Glutamatergic neuron (in vitro differentiated cells): ENCODE data around the gene GTSE1. TPM values are rescaled to one million over a fixed set of nuclear protein-coding genes. Genes with fewer than 3 reads are reported as not detected.

Experiments used
- DNase-seq: peaks from one replicate; pipeline ENCODE4 v3.0.0; 2022
- H3K27ac Mint-ChIP-seq: one replicate; pipeline ENCODE4 v1.8.0; 2020; ENCODE audit warnings: mild to moderate bottlenecking, mixed read lengths, inconsistent platforms; ENCODE audit not compliant: unreplicated experiment
- H3K27me3 Mint-ChIP-seq: one replicate; pipeline ENCODE4 v1.8.0; 2020; ENCODE audit warnings: mild to moderate bottlenecking, moderate library complexity, mixed read lengths, inconsistent platforms; ENCODE audit not compliant: unreplicated experiment
- H3K36me3 Mint-ChIP-seq: one replicate; pipeline ENCODE4 v1.8.0; 2020; ENCODE audit warnings: mild to moderate bottlenecking, mixed read lengths, inconsistent platforms; ENCODE audit not compliant: unreplicated experiment
- H3K4me1 Mint-ChIP-seq: one replicate; pipeline ENCODE4 v1.8.0; 2020; ENCODE audit warnings: mild to moderate bottlenecking, low read depth, mixed read lengths, inconsistent platforms; ENCODE audit not compliant: unreplicated experiment
- H3K4me3 Mint-ChIP-seq: one replicate; pipeline ENCODE4 v1.8.0; 2020; ENCODE audit warnings: mild to moderate bottlenecking, mixed read lengths, inconsistent platforms; ENCODE audit not compliant: unreplicated experiment
- H3K9me3 Mint-ChIP-seq: one replicate; pipeline ENCODE4 v1.8.0; 2020; ENCODE audit warnings: mild to moderate bottlenecking, moderate library complexity, mixed read lengths, inconsistent platforms; ENCODE audit not compliant: unreplicated experiment
- total RNA-seq: library from RNA; stranded (reverse); fragmentation: NEBNext Ultra II Directional; extraction: Animal tissue kit (Norgen Biotek cat#: 25700); gene quantifications from one replicate; pipeline ENCODE4 v1.2.1, GENCODE V29; 2021; ENCODE audit not compliant: unreplicated experiment
- TF ChIP-seq, protein P1 (sequence below): fragments of 200-600 bp; sonication (generic); IDR thresholded peaks from one replicate; pipeline ENCODE4 v1.5.0; 2021; ENCODE audit not compliant: partially characterized antibody, unreplicated experiment

Gene GTSE1
- total RNA-seq, 1 donor from 2014 or later: 7.5 TPM

DNA sequence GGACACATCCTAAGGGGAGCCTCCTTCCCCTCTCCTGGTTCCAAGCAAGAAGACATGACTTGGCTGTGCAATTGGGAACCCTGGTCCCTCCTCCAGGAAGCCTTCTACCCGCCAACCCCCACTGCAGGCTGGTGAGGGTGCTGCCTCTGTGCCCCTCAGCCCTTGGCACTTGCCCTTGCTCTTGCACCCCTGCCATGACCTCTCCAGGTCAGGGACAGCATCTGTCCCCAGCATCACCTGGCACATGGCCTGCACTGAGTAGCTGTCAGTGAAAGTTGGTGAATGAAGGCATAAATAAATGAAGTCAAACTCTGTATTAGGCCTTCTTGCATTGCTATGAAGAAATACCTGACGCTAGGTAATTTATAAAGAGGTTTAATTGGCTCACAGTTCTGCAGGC is 1.9 kb upstream of the GTSE1 start:
- Mint-ChIP-seq H3K36me3 (no peaks in the 10 kb centered on the region), H3K27me3 (peaks cover 2% of the 10 kb centered on the region), H3K4me3 (peak overlapping the region; percentile 55), H3K9me3 (peaks cover 14% of the 10 kb centered on the region), H3K4me1 (peaks cover 21% of the 10 kb centered on the region), H3K27ac (peak overlapping the region; percentile 82)
- TF ChIP-seq, protein P1, sequence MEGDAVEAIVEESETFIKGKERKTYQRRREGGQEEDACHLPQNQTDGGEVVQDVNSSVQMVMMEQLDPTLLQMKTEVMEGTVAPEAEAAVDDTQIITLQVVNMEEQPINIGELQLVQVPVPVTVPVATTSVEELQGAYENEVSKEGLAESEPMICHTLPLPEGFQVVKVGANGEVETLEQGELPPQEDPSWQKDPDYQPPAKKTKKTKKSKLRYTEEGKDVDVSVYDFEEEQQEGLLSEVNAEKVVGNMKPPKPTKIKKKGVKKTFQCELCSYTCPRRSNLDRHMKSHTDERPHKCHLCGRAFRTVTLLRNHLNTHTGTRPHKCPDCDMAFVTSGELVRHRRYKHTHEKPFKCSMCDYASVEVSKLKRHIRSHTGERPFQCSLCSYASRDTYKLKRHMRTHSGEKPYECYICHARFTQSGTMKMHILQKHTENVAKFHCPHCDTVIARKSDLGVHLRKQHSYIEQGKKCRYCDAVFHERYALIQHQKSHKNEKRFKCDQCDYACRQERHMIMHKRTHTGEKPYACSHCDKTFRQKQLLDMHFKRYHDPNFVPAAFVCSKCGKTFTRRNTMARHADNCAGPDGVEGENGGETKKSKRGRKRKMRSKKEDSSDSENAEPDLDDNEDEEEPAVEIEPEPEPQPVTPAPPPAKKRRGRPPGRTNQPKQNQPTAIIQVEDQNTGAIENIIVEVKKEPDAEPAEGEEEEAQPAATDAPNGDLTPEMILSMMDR: no peak
- DNase-seq: no peak

DNA sequence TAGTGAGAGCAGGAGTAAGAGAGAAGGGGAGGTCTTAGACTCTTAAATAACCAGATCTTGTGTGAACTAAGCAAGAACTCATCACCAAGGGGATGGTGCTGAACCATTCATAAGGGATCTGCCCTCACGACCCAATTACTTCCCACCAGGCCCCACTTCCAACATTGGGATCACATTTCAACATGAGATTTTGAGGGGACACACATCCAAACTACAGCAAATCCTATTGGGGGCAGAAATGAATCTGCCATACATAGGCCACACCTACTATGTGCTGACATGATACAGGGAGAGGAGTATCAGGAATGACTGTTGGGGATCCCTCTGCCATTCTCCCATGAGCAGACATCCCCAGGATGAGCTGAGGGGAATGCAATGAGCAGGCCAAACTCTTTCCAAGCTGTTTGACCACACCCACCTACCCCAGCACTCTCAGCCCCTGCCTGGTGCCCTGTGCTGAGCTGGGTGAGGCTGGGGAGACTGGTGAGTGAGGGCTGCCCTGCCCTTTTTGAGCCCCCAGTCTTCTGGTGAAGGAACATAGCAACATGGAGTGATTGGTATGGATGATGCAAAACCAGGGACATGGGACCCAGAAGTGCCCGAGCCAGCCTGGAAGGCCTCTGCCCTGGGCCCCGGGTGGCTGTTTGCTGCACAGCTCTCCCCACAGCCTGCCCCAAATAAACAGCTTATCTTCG is 1.2 kb upstream of the GTSE1 start:
- H3K27me3 Mint-ChIP-seq: peaks cover 2% of the 10 kb centered on the region
- peak overlapping the region; percentile 89 for H3K27ac Mint-ChIP-seq
- peak overlapping the region; percentile 93 for H3K4me3 Mint-ChIP-seq
- TF ChIP-seq, protein P1: no peak
- no peaks in the 10 kb centered on the region for H3K36me3 Mint-ChIP-seq
- H3K4me1 Mint-ChIP-seq: peaks cover 21% of the 10 kb centered on the region
- no peak for DNase-seq
- peaks cover 14% of the 10 kb centered on the region for H3K9me3 Mint-ChIP-seq

DNA sequence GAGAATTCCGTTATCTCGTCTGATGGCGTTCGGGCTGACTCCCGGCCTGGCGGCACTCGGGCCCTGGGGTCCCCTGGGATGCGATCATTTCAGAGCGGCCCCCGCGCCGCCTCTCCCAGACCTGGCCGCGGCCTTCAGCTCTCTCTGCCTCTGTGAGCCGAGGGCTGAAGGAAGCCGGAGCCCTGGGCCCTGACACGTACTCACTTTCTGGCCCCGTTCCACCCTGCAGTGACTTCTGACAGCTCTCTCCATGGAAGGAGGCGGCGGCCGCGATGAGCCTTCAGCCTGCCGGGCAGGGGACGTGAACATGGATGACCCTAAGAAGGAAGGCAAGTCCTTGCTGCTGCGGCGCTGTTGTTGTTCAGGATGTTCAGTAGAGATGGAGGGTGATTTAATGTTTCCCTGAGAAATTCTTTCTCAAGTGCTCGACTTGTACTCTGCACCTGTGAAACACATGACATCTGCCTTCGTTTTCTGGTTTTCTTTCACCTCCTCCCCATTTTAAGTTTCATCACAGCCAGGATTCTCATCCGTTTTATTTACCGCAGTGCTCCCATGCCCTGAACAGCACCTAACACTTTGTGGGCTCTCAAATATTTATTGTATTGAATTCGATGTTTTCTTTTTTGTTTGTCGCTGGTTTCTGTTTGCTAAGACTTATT is 612 bp downstream of the GTSE1 start:
- H3K4me3 Mint-ChIP-seq: peak overlapping the region; percentile 91
- H3K27ac Mint-ChIP-seq: peak overlapping the region; percentile 48
- peak; percentile 47 for DNase-seq
- no peaks in the 10 kb centered on the region for H3K36me3 Mint-ChIP-seq
- peaks cover 14% of the 10 kb centered on the region for H3K9me3 Mint-ChIP-seq
- H3K4me1 Mint-ChIP-seq: peaks cover 21% of the 10 kb centered on the region
- H3K27me3 Mint-ChIP-seq: peaks cover 2% of the 10 kb centered on the region
- TF ChIP-seq, protein P1: no peak

DNA sequence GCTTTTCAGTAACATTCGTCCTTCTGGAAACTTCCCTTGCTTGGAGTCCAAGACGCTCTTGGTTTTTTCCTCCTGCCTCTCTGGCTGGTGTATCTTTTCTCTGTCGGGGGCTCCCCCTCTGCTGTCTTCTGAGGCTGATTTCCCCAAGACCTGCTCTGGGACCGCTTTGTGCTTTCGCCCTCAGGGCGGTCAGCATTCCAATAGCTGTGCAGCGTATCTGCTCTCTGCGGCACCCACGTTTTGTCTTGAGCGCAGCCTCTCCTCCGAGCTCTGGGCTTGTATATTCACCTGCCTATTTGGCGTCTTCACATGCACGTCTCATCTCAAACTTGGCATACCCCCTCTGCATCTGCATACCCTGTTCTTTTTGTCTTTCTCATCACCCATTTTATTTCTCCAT is 2.4 kb downstream of the GTSE1 start:
- Mint-ChIP-seq H3K27me3 (peaks cover 2% of the 10 kb centered on the region), H3K4me3 (peak overlapping the region; percentile 35), H3K9me3 (peaks cover 6% of the 10 kb centered on the region), H3K36me3 (no peaks in the 10 kb centered on the region), H3K4me1 (peaks cover 11% of the 10 kb centered on the region), H3K27ac (no peak overlapping the region)
- DNase-seq: no peak
- TF ChIP-seq, protein P1: no peak

DNA sequence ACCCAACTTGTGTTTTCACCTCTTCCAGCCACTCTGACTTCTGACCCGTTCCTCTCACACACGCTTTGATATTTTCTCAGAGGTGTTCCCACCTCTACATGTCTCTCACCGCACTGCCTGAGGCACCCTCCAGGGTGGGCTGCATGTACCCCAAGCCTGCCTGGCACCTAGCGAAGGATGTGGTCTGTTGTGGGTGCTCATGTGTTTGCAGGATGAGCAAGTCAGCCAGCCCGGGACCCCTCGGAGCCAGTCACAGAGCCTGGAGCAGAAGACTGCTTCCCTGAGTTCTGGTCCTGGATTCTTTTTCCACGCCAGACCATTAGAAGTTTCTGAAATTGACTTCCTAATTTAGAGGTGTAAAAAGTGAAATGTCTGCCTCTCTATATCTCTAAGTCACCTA is 3.8 kb downstream of the GTSE1 start:
- no peak for DNase-seq
- Mint-ChIP-seq H3K4me3 (no peak overlapping the region), H3K36me3 (no peaks in the 10 kb centered on the region), H3K9me3 (peaks cover 3% of the 10 kb centered on the region), H3K4me1 (peaks cover 9% of the 10 kb centered on the region), H3K27me3 (peaks cover 2% of the 10 kb centered on the region), H3K27ac (peak overlapping the region; percentile 0)
- TF ChIP-seq, protein P1: no peak
